ENCODE data around the gene NOP53. TPM values are rescaled to one million over a fixed set of nuclear protein-coding genes. Genes with fewer than 3 reads are reported as not detected.

The NOP53 gene
- total and polyA plus RNA-seq, 12 donors = 131 to 256 (median 188) TPM

DNA sequence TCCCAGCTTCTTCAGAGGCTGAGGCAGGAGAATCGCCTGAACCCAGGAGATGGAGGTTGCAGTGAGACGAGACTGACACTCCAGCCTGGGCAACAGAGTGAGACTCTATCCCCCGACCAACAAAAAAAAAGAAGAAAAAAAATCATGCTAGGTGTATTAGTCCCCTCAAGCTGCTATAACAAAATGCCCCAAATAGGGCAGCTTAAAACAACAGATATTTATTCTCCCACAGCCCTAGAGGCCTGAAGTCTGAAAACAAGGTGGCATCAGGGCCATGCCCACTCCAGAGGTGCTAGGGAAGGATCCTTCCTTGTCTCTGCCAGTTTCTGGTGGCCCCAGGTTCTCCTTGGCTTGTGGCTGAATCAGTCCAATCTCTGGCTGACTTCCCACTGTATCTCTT lies 40.7 kb upstream of the NOP53 start:
- intact Hi-C loops (cut with DNase I) = loop anchor here in 4 of 10 donors (5.0 to 10.0 kb wide), 4 partner anchors 83 to 420 kb away; no protein-coding TSS in a partner anchor
- TF ChIP-seq, protein P1, sequence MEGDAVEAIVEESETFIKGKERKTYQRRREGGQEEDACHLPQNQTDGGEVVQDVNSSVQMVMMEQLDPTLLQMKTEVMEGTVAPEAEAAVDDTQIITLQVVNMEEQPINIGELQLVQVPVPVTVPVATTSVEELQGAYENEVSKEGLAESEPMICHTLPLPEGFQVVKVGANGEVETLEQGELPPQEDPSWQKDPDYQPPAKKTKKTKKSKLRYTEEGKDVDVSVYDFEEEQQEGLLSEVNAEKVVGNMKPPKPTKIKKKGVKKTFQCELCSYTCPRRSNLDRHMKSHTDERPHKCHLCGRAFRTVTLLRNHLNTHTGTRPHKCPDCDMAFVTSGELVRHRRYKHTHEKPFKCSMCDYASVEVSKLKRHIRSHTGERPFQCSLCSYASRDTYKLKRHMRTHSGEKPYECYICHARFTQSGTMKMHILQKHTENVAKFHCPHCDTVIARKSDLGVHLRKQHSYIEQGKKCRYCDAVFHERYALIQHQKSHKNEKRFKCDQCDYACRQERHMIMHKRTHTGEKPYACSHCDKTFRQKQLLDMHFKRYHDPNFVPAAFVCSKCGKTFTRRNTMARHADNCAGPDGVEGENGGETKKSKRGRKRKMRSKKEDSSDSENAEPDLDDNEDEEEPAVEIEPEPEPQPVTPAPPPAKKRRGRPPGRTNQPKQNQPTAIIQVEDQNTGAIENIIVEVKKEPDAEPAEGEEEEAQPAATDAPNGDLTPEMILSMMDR (IDR thresholded peaks at IDR 0.05) = no peak
- no peak overlapping the region for H3K4me3 ChIP-seq
- peaks cover 3 to 43% (median 23%) of the 10 kb centered on the region in 9 donors for H3K36me3 ChIP-seq
- WGBS, 2 donors = 98 to 99% methylated on average over 3 of the region's 3 CpGs
- no peak for DNase-seq
- no peak for ATAC-seq
- no peaks in the 10 kb centered on the region for H3K9me3 ChIP-seq
- no peak overlapping the region for H3K27ac ChIP-seq
- no peaks in the 10 kb centered on the region for H3K4me1 ChIP-seq
- H3K27me3 ChIP-seq = peaks cover 0 to 5% (median 0%) of the 10 kb centered on the region in 7 donors

DNA sequence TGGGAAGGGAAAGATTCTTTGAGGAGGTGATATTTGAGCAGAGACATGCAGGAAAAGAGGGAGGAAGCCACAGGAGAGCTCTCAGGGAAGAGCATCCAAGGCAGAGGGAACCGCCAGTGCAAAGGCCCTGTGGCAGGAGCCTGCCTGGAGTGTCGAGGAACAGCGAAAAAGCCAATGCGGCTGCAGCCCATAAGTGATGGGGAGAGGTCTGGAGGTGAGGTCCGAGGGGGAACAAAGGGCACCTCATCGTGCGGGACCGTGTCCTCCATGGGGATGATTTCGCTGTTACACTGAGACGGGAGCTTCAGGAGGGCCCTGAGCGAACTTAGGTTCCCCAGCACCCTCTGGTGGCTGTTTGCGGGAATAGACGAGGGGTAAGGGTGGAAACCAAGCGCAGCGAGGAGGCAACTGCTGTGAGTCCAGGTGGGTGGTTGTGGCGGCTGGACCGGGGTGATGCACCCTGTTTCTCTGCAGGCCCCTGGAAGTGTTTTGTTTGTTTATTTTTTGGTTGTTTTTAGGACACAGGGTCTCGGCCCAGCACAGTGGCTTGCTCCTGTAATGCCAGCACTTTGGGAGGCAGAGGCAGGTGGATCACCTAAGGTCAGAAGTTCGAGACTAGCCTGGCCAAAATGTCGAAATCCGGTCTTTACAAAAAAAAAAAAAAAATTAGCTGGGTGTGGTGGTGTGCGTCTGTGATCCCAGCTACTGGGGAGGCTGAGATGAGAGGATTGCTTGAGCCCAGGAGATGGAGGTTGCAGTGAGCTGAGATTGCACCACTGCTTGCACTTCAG lies 38.0 kb upstream of the NOP53 start:
- no peaks in the 10 kb centered on the region for H3K9me3 ChIP-seq
- peak; percentile 58 to 68 for DNase-seq
- WGBS, 2 donors = 20 to 21% methylated on average over 22 of the region's 22 CpGs

DNA sequence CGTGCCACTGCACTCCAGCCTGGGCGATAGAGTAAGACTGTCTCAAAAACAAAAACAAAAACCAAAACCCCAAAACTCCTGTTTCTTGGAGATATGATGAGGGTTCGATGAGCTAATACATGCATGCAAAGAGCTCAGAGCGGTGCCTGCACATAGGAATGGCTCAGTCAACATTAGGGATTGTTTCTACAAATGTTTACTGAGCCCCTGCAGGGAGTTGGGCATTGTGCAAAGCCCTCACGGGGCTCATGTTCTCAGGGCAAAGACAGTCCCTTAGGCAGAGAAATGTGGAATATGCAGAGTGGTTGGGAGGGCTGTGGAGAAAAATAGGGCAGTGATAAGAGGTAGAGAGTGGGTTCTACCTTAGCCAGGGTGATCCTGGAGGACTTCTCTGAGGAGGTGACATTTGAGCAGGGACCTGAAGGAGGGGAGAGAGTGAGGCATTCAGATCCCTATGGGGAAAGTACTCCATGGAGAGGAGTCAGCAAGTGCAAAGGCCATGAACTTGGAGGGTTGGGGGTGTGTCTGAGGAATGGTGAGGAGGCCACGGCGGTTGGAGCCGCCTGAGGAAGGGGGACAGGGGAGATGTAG lies 33.6 kb upstream of the NOP53 start:
- intact Hi-C loops (cut with DNase I) = loop anchor here in 8 of 10 donors (2.0 to 5.0 kb wide), 7 partner anchors 17 to 81 kb away; partner anchors contain the start of gene NOP53 (in 1 of the 8)
- TF ChIP-seq, protein P1 (IDR thresholded peaks at IDR 0.05) = no peak
- WGBS, 2 donors = 85 to 87% methylated on average over 8 of the region's 8 CpGs
- DNase-seq = no peak
- no peak overlapping the region for H3K4me3 ChIP-seq
- H3K27ac ChIP-seq = no peak overlapping the region
- no peak for ATAC-seq
- H3K27me3 ChIP-seq = peaks cover 0 to 34% (median 4%) of the 10 kb centered on the region in 7 donors
- H3K36me3 ChIP-seq = peaks cover 0 to 16% (median 3%) of the 10 kb centered on the region in 9 donors
- peaks cover 7 to 33% (median 18%) of the 10 kb centered on the region in 9 donors for H3K4me1 ChIP-seq
- peaks cover 0 to 15% (median 0%) of the 10 kb centered on the region in 11 donors for H3K9me3 ChIP-seq

More for the DNA sequence above, 38.0 kb upstream of the NOP53 start:
- TF ChIP-seq, protein P1 (IDR thresholded peaks at IDR 0.05) = peak; percentile 52 to 84 (median 77)
- intact Hi-C loops (cut with DNase I) = loop anchor here in 5 of 10 donors (1.0 to 10.0 kb wide), 5 partner anchors 80 to 423 kb away; no protein-coding TSS in a partner anchor
- H3K4me1 ChIP-seq = no peaks in the 10 kb centered on the region
- H3K36me3 ChIP-seq = peaks cover 0 to 16% (median 5%) of the 10 kb centered on the region in 9 donors
- peak; percentile 61 to 87 (median 82) for ATAC-seq
- H3K27ac ChIP-seq = no peak overlapping the region
- peaks cover 0 to 12% (median 0%) of the 10 kb centered on the region in 7 donors for H3K27me3 ChIP-seq
- no peak overlapping the region for H3K4me3 ChIP-seq
